D721Med (cell line): ENCODE measurements around the gene INPP4A.

Experiments used
- DNase-seq: peaks from one replicate; pipeline ENCODE4 v3.0.0; 2011; ENCODE audit warnings: low spot score; ENCODE audit not compliant: insufficient read length
- FAIRE-seq: peaks from 2 replicates; lab custom pipeline; 2011; peaks lifted over from hg19 to GRCh38; lab: Jason Lieb, UNC
- TF ChIP-seq, protein P1 (sequence below): IDR thresholded peaks from 2 replicates; pipeline ENCODE4 v1.5.1; 2012; ENCODE audit warnings: mild to moderate bottlenecking, control low read depth; ENCODE audit not compliant: insufficient read depth; ENCODE audit errors: missing control alignments

Gene INPP4A

DNA sequence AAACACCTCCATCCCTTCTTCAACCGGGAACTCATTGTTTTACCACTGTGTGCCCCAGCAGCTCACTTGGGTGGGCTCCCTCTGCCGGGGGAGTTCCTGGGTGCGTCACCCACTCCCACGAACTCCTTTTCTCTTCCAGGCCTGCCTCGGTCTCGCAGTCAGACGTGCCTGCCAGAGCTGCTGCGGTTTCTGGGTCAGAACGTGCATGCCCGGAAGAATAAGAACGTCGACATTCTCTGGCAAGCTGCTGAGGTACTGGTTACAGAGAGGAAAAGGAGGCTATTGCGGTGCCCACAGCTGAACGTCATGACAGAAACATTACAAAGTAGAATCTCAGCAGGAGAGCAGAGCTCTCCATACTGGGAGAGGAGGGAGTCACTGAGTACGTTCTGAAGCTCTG, 128.0 kb downstream of the INPP4A start:
- no peak for DNase-seq
- FAIRE-seq = no peak
- TF ChIP-seq, protein P1, sequence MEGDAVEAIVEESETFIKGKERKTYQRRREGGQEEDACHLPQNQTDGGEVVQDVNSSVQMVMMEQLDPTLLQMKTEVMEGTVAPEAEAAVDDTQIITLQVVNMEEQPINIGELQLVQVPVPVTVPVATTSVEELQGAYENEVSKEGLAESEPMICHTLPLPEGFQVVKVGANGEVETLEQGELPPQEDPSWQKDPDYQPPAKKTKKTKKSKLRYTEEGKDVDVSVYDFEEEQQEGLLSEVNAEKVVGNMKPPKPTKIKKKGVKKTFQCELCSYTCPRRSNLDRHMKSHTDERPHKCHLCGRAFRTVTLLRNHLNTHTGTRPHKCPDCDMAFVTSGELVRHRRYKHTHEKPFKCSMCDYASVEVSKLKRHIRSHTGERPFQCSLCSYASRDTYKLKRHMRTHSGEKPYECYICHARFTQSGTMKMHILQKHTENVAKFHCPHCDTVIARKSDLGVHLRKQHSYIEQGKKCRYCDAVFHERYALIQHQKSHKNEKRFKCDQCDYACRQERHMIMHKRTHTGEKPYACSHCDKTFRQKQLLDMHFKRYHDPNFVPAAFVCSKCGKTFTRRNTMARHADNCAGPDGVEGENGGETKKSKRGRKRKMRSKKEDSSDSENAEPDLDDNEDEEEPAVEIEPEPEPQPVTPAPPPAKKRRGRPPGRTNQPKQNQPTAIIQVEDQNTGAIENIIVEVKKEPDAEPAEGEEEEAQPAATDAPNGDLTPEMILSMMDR = no peak

GRCh38 chr2:98573426-98573825, 128.8 kb downstream of the INPP4A start:
- TF ChIP-seq, protein P1 = no peak
- DNase-seq (no peak), FAIRE-seq (no peak)

- no peak for DNase-seq
- TF ChIP-seq, protein P1 = no peak
- FAIRE-seq = no peak
These were observed 132.1 kb downstream of the INPP4A start for GRCh38 chr2:98576666-98577312.

- TF ChIP-seq, protein P1 = no peak
- DNase-seq = no peak
- no peak for FAIRE-seq
These were observed 132.7 kb downstream of the INPP4A start for GRCh38 chr2:98577313-98577712.

DNA sequence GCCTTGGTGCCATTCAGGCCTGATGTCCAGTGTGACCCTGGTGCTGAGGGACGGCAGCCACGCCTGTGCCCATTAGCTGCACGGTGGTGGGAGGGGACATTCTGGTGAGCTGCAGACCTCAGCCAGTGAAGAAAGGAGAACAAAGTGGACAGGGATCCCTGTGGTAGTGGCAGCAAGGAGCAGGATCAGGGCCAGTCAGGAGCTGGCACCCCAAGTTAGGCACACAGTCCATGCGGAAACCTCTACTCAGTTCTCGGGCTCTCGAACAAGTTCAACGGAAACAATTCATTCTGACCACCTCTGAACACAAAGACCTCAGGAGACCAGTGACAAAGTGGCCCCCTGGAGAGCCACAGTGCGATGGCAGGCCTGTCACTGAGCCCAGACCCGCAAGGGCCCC, 133.6 kb downstream of the INPP4A start:
- FAIRE-seq (no peak), DNase-seq (no peak)
- TF ChIP-seq, protein P1 = no peak

DNA sequence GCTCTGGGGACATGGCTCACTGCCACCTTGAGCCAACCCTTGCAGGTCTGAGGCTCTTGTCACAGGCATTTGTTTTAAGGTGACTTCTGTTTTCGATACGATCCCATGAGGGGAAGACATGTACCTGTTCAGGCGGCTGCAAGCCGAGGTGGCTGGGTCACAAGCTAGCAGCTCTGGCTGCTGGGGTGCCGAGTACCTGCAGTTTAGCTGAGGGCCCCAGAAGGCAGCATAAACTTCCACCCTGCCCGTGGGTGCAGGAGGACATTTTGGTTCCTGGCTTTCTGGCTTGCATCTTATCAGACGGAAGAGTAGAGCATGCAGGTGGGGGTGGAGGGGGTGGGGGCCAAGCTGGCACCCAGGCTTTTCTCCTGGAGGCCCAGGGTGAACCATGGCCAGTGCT, 135.3 kb downstream of the INPP4A start:
- TF ChIP-seq, protein P1 = no peak
- FAIRE-seq (no peak), DNase-seq (no peak)

- TF ChIP-seq, protein P1 = no peak
- no peak for DNase-seq
- FAIRE-seq = no peak
These were observed 136.1 kb downstream of the INPP4A start for GRCh38 chr2:98580656-98581284.
